ENCODE data around the gene PDGFRB. TPM values are rescaled to one million over a fixed set of nuclear protein-coding genes. Genes with fewer than 3 reads are reported as not detected.

The PDGFRB gene
- total RNA-seq, 1 donor from 2014 or later: 39.7 TPM

DNA sequence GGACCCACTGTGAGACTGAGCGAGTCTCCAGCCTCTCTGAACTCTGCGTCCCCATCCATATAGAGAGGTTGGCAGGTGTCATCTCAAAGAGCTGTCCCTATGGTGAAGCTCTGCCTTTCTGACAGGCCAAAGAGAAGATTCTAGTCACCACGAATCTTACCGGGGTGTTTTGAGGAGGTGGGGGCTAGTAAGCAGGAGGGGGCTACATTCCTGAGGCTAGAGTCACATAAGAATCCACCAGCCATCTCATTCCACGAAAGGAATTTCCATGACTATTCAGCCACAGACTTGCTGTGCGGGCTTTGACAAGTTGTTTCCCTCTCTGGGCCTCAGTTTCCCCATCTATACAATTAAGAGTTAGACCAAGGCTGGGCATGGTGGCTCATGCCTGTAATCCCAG, 16.3 kb downstream of the PDGFRB start:
- Histone ChIP-seq H3K27ac (replicated peaks) (peak overlapping the region; percentile 89), H3K4me1 (peaks cover 97% of the 10 kb centered on the region), H3K27me3 (ENCODE audit: low read depth) (no peaks in the 10 kb centered on the region), H3K9me3 (replicated peaks) (no peaks in the 10 kb centered on the region), H3K36me3 (peaks cover 11% of the 10 kb centered on the region), H3K4me3 (peak overlapping the region; percentile 36)
- TF ChIP-seq, protein P1, sequence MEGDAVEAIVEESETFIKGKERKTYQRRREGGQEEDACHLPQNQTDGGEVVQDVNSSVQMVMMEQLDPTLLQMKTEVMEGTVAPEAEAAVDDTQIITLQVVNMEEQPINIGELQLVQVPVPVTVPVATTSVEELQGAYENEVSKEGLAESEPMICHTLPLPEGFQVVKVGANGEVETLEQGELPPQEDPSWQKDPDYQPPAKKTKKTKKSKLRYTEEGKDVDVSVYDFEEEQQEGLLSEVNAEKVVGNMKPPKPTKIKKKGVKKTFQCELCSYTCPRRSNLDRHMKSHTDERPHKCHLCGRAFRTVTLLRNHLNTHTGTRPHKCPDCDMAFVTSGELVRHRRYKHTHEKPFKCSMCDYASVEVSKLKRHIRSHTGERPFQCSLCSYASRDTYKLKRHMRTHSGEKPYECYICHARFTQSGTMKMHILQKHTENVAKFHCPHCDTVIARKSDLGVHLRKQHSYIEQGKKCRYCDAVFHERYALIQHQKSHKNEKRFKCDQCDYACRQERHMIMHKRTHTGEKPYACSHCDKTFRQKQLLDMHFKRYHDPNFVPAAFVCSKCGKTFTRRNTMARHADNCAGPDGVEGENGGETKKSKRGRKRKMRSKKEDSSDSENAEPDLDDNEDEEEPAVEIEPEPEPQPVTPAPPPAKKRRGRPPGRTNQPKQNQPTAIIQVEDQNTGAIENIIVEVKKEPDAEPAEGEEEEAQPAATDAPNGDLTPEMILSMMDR (IDR thresholded peaks at IDR 0.05; ENCODE audit: borderline replicate concordance): no peak
- intact Hi-C loops (cut with micrococcal nuclease): no loop called here
- DNase-seq: no peak

DNA sequence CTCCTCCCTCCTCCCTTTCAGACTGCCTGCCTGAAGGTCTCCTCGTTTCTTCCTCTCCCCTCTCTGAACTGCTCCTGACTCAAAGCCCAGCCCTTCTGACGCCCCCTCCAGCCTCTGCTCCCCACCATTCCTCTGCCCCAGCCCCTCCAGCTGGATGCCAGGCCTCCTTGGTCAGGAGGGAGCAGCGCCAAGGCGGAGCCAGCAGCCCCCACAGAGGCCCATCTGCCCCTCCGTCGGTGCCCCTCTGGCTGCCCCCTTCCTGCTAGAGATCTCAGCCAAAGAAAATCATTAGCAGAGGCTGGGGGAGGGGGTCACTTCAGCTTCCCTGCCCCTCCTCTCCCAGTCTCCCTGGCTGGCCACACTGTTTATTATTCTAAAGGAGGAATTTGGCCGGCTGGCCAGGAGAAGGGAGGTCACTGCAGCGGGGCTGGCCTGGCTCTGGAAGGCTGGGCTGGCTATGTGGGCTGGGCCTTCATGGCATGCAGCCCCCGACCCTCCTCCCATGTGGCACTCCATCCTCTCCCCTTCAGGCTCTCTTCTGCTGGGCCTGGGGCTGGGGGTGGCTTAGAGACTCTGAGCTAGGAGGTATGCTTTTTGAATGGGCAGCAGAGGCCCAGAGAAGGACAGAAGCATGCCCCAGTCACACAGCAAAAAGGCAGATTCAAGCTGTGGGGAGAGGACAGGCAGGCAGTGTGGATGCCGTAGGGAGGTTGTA, 16.9 kb downstream of the PDGFRB start:
- Histone ChIP-seq H3K36me3 (peaks cover 17% of the 10 kb centered on the region), H3K27ac (replicated peaks) (peak overlapping the region; percentile 89), H3K4me1 (peaks cover 93% of the 10 kb centered on the region), H3K4me3 (peak overlapping the region; percentile 36), H3K27me3 (ENCODE audit: low read depth) (no peaks in the 10 kb centered on the region), H3K9me3 (replicated peaks) (no peaks in the 10 kb centered on the region)
- TF ChIP-seq, protein P1 (IDR thresholded peaks at IDR 0.05; ENCODE audit: borderline replicate concordance): no peak
- DNase-seq: peak; percentile 56
- intact Hi-C loops (cut with micrococcal nuclease): no loop called here

DNA sequence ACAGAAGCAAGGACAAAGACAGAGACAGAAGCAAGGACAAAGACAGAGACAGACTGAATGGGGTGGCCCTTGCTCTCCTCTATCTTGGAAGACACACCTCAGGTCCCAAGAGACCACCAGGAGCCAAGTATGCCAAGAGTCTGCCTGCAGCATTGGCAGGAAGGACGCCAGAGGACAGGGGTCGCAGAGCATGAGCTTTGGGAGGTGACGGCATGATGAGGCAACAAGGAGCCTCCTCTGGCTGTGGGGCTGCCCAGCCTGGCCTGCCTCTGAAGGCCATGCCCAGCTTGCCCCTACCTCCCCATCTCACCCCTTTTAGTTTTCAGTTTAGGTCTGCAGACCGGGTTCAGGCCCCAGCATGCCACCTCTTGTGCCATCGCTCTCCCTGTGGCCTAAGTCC, 17.6 kb downstream of the PDGFRB start:
- TF ChIP-seq, protein P1 (IDR thresholded peaks at IDR 0.05; ENCODE audit: borderline replicate concordance): no peak
- intact Hi-C loops (cut with micrococcal nuclease): no loop called here
- Histone ChIP-seq H3K9me3 (replicated peaks) (no peaks in the 10 kb centered on the region), H3K27me3 (ENCODE audit: low read depth) (no peaks in the 10 kb centered on the region), H3K36me3 (peaks cover 19% of the 10 kb centered on the region), H3K4me1 (peaks cover 93% of the 10 kb centered on the region), H3K27ac (replicated peaks) (peak overlapping the region; percentile 89), H3K4me3 (peak overlapping the region; percentile 36)
- DNase-seq: no peak

DNA sequence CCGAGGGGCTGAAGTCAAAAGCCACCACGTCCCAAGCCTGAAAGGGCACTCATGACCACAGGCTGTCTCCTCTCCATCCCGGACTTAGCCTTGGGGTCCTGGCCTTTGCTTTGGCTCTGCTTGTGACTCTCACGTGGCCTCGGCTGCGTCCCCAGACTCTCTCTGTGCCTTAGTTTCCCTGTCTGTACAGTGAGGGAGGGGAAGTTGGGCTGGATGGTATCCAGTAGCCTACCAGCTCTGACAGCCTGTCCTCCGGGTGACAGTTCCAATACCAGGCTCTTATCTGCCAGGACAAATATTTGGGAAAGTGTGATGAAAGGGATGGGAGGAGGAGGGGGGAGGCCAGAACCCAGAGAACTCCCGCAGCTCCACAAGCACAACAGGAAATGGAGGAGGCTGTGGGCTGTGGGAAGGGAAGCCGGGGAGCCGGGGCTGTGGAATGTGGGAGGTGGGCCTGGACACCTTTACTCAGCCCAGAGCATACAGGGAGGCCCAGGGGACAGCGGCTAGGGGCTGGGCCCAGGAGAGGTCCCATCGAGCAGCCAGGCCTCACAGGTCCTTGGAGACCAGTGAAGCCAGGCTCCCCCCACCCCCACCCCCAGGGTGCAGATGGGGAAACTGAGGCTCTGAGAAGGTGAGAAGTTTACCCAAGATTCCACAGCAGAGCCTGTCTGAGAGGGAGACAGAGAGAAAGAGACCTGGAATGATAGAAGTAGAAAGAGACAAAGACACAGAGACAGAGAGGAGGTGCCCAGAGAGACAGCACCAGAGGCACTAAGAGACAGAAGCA, 18.3 kb downstream of the PDGFRB start:
- Histone ChIP-seq H3K9me3 (replicated peaks) (no peaks in the 10 kb centered on the region), H3K27ac (replicated peaks) (peak overlapping the region; percentile 89), H3K27me3 (ENCODE audit: low read depth) (no peaks in the 10 kb centered on the region), H3K4me3 (peak overlapping the region; percentile 36), H3K36me3 (peaks cover 19% of the 10 kb centered on the region), H3K4me1 (peaks cover 93% of the 10 kb centered on the region)
- TF ChIP-seq, protein P1 (IDR thresholded peaks at IDR 0.05; ENCODE audit: borderline replicate concordance): no peak
- DNase-seq: no peak
- intact Hi-C loops (cut with micrococcal nuclease): no loop called here

DNA sequence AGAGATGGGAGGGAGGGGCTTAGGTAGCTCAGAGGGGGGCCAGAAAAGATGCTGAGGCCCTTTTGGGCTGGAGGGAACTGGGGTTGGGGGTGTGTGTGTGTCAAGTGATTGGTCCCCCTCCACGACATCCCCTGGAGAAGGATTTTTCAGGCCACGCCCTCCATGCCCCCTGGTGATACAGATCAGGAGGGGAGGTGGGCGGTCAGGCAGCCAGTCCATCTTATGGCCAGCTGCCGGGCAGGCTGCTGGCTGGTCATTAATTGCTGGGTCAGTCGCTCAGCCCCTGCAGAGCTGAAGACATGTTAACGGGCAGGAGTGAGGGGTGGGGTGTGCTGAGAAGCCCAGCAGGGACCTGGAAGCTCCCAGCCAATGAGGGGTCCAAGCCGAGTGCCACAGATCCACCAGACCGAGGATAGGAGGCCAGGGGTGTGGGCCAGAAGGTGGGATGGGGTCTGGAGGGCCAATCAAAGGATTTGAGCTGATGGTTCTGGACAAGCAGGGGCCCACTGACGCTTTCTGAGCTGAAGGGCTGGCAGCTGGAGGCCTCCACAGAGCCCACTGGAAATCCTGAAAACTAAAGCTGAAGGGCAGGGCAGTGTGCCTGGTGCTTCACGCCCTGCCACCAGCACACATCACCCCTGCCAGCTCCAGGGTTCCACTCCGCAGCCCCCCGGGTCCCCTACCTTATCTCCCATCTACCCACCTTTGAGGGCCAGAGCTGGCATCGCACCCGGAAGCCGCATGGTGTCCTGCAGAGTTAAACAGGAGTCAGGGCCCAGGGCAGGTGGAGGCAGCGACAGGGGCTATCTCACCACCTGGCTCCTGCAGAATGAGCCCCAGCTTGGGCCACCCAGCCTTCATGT, 19.1 kb downstream of the PDGFRB start:
- intact Hi-C loops (cut with micrococcal nuclease): no loop called here
- Histone ChIP-seq H3K9me3 (replicated peaks) (no peaks in the 10 kb centered on the region), H3K4me1 (peaks cover 89% of the 10 kb centered on the region), H3K4me3 (peak overlapping the region; percentile 36), H3K27ac (replicated peaks) (peak overlapping the region; percentile 89), H3K36me3 (peaks cover 19% of the 10 kb centered on the region), H3K27me3 (ENCODE audit: low read depth) (no peaks in the 10 kb centered on the region)
- DNase-seq: no peak
- TF ChIP-seq, protein P1 (IDR thresholded peaks at IDR 0.05; ENCODE audit: borderline replicate concordance): no peak
